LNCaP clone FGC (cell line): ENCODE results near the gene CDCP1.

Source experiments
- DNase-seq: peaks from one replicate; pipeline ENCODE4 v3.0.0-alpha.2; 2011; ENCODE audit warnings: low read depth
- H3K4me3 ChIP-seq: 2 replicates; pipeline ENCODE4 v1.5.1; 2011; ENCODE audit warnings: mild to moderate bottlenecking, low read depth, low read length, control low read depth
- CTCF ChIP-seq: IDR thresholded peaks from 2 replicates; pipeline ENCODE4 v1.5.1; 2012; ENCODE audit warnings: mild to moderate bottlenecking; ENCODE audit not compliant: control insufficient read depth, insufficient read depth; ENCODE audit errors: extremely low read depth

CDCP1 gene

GRCh38 chr3:45165497-45166283, 19.5 kb upstream of the CDCP1 start:
- no peak for TF ChIP-seq CTCF
- no peak for DNase-seq
- H3K4me3 ChIP-seq = no peak overlapping the region

- H3K4me3 ChIP-seq = no peak overlapping the region
- DNase-seq = no peak
- TF ChIP-seq CTCF = no peak
Measured at GRCh38 chr3:45164056-45164455, 17.9 kb upstream of the CDCP1 start.

- DNase-seq = no peak
- TF ChIP-seq CTCF = no peak
- no peak overlapping the region for H3K4me3 ChIP-seq
Measured at GRCh38 chr3:45163481-45163880, 17.3 kb upstream of the CDCP1 start.

GRCh38 chr3:45154641-45155147, 8.5 kb upstream of the CDCP1 start:
- DNase-seq = no peak
- TF ChIP-seq CTCF = no peak
- no peak overlapping the region for H3K4me3 ChIP-seq

GRCh38 chr3:45153658-45154437, 7.7 kb upstream of the CDCP1 start:
- TF ChIP-seq CTCF = no peak
- H3K4me3 ChIP-seq = no peak overlapping the region
- DNase-seq = no peak

- TF ChIP-seq CTCF = no peak
- DNase-seq = no peak
- no peak overlapping the region for H3K4me3 ChIP-seq
Measured at GRCh38 chr3:45152307-45152706, 6.1 kb upstream of the CDCP1 start.

GRCh38 chr3:45151100-45151499, 4.9 kb upstream of the CDCP1 start:
- TF ChIP-seq CTCF = no peak
- H3K4me3 ChIP-seq = no peak overlapping the region
- no peak for DNase-seq
